HG02970 (cell line): ENCODE results near the gene SHISAL1.

Experiments
- ATAC-seq: cut with Tn5 transposase; IDR thresholded peaks from one replicate; pipeline ENCODE4 v1.9.1; 2021; ENCODE audit warnings: mild to moderate bottlenecking, moderate library complexity, moderate number of reproducible peaks; ENCODE audit not compliant: unreplicated experiment, low FRiP score

Gene SHISAL1

GRCh38 chr22:44214187-44214586, 98.6 kb downstream of the SHISAL1 start:
- no peak for ATAC-seq

GRCh38 chr22:44213489-44214043, 99.2 kb downstream of the SHISAL1 start:
- ATAC-seq, result no peak

DNA sequence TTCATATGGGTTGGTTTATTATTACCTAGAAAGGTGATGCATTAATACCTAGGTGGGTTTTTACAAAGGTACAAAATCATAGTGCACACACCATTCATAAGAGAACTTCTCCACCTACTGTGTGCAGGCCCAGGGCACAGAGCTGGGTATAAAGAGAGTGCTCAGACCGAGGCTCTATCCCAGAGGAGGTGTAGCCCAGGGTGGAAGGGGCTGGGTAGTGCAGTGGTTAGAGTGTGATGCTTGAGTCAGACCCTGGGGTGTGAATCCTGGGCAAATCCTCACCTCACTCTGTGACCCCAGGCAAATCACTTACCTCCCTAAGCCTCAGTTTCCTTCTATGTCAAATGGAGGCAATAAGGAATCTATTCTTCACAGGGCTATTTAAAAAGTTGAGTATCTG, 99.8 kb downstream of the SHISAL1 start:
- no peak for ATAC-seq

DNA sequence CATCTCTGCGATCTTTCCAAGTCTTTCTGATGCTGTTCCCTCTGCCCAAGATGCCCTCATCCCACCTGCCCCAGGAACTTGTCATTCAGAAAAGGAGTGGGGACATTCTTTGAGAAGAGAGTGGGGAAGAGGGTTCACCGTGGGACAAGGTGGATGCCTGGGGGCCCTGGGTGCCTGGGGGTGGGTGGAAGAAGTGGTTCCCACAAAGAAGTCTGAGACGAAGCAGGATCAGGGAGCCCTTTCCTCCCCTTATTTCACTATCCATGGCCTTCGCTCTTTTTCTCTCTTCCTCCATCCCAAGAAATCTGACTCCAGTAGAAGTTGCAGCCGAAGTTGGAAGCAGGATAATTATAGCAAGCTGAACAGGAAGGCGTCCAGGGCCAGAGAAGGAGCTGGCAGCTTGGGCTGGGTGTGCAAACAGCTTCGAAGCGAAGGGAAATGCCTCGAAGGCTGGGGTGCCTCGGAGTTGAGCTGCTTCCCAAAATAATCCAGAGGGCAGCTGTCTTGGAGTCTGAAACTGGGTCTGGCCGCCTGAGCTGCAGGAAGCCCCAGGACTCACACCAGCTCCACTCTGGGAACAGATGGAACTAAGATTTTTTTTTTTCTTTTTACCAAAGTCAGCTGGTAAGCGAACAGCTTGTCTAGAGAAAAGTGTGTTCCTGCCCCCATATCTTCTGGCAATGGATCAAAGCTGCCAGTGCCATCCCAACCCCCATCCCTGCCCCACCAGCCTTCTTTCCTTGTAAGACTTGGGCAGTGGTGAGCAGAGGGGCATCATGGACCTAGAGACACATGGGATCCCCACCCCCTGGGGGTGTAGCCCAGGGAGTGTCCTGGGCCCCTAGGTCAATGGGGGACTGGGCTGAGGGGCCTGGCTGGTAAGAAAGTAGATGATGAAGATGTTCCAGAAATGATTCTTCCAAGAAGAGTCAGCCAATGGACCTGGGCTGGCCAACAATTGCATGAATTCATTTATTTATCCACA, 100.5 kb downstream of the SHISAL1 start:
- ATAC-seq, result no peak

DNA sequence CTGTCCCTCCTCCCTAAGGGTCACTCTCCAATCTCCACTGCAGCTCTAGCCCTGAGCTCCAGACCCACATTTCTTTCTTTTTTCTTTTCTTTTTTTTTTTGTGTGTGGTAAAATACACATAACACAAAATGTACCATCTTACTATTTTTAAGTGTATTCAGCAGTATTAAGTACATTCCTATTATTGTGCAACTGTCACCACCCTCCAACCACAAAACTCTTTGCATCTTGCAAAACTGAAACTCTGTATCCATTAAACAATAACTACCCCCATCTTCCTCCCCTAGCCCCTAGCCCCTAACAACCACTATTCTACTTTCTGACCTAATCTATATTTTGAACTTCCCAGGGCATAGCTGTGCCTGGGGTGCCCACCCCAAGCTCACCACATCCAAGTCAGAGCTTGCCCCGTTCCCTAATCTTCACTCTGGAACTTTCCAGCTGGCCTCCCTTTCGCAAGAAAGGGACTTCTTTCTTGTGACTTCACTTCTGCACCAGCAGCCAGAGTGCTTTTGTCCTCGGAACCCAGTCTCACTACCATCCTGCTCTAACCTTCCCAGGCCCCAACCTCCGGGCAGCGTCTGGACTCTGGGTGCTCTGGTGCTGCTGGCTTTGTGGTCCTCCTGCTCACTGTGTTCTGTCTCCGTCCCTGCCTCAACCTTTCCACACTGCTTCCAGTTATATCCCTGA, 101.3 kb downstream of the SHISAL1 start:
- ATAC-seq, result no peak

- ATAC-seq, result no peak
Measured at GRCh38 chr22:44210722-44211121, 102.0 kb downstream of the SHISAL1 start.

GRCh38 chr22:44209343-44209742, 103.4 kb downstream of the SHISAL1 start:
- ATAC-seq, result no peak

- no peak for ATAC-seq
Measured at GRCh38 chr22:44207981-44208317, 104.8 kb downstream of the SHISAL1 start.

DNA sequence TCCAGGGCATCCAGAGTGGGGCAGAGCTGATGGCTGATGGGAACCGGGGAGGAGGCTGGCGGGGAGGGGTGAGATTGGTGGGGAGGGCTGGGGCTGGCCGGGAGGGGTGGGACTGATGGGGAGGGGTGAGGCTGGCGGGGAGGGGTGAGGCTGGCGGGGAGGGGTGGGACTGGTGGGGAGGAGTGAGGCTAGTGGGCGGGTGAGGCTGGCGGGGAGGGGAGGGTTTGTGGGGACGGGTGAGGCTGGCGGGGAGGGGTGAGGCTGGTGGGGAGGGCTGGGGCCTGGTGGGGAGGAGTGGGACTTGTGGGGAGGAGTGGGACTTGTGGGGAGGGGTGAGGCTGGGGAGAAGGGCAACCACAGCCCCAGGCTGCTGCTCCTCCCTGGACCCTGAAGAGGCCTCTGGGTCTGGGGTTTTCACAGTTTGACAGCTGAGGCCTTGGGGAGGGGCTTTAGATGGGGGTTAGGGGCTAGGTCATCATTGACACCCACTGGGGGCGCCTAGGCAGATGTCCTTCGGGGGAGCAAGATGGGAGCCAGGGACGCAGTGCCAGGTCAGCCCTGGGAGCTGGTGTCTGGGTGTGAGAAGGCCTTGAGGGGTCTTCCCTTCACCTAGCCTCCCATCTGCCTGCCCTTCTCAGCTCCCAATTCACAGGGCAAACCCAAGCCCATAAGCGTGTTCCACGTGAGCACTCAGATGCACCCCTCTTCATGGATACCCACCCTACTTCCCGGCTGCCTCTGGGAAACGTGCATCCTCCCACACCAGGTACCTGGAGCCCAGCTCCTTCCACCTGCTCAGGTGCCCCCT, 105.4 kb downstream of the SHISAL1 start:
- no peak for ATAC-seq

DNA sequence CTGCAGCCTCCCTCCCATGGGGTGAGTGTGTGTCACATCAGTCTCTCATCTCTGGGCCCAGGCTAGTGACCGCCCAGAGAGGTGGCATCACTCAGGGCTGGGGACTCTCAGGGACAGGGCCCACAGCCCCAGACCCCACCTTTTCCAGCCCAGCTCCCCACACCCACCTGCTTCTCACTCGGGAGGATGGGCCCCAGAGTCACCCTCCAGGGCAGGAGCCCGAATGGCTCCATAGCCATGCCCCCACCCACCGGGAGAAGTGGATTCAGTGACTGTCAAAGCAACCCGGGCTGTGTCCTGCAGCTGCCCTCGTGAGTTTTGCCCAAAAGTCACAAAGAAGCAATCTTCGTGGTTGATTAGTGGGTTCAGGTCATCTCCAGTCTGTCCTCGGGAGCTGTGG, 106.1 kb downstream of the SHISAL1 start:
- no peak for ATAC-seq

DNA sequence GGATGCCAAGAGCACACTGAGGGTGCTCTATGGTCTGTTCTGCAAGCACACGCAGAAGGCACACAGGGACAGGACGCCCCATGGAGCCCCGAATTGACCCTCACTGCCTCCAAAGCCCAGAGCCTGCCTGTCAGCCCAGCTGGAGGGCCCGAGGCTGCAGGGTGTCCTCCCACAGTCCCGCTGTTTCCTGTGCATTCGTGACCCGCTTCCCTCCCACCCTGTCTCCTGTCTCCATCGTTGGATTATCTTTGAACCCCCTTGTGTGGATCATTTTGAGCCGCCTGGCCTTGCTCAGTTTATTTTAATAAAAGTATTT, 106.5 kb downstream of the SHISAL1 start:
- no peak for ATAC-seq

- no peak for ATAC-seq
Measured at GRCh38 chr22:44205516-44206329, 107.0 kb downstream of the SHISAL1 start.

DNA sequence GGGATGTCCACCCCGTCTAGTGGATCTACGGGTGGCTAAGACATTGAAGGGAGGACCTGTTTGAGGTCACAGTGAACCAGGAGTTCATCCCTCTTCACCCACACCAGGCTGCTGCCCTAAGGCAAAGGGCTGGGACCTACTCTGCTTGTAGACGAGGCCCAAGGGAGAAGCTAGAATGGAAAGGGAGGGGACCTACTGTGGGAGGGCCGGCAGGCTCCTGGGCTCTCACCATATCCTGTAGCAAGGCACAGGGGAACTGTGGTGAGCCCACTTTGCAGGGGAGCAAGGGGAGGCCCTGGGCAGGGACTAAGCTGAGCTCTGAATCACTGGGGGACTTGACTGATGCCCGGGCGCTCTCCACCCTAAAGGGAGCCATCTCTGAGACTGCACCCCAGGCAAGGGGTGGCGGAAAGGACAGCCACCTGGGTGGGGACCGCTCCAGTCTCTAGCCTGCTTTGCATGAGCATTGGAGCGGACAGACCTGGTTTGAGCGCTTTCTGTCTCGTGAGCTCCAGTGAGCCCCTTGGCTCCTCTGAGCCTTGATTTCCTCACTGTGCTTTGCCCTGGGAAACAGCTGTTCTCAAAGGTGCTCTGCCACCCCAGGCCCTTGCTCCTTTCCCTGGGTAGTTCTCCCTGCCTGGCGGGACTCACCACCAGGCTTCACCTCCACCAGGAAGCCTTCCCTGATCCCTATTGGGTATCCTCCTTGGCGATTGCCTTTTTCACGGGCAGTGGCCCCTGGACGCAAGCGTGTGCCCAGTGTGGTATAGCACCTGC, 107.8 kb downstream of the SHISAL1 start:
- no peak for ATAC-seq

DNA sequence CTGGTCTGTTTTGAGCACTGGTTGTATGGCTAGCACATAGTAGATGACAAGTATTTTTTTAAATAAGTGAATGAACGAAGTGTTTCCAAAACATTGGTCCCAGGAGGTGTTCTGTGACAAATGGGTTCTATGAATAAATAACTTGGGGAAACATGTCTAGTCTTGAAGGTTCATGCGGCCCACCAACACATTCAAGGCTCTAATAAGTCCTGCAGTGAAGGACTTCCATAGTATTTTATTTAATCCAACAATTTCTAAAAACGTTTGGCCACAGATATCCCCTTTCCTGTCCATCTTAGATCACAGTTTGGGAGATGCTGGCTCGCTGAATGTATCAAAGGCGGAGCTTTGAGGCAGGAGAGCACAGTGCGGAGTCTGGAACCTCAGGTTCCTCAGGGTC, 109.5 kb downstream of the SHISAL1 start:
- ATAC-seq, result no peak

- ATAC-seq, result no peak
Measured at GRCh38 chr22:44202261-44202789, 110.4 kb downstream of the SHISAL1 start.

GRCh38 chr22:44201665-44202064, 111.1 kb downstream of the SHISAL1 start:
- ATAC-seq, result no peak

GRCh38 chr22:44200855-44201550, 111.7 kb downstream of the SHISAL1 start:
- ATAC-seq, result no peak

DNA sequence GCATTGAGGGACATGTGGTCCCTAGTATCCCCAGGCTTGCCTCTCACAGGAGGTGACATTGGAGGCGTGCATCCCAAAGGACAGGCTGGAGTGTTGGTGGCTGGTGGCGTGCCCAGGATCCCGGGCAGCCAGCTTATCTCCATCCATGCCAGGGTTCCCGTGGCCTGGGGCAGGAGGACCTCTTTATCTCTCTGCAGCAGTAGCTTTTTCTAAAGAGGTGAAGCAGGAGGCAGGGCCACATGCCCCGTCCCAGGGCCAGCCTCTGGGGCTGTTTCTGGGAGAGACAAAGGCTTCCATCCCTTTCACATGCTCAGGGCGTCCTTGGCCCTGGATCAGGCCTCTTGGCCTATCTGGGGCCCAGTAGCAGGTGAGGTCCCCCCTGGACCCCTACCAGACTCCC, 112.3 kb downstream of the SHISAL1 start:
- ATAC-seq, result no peak
